ENCODE data around the gene ST3GAL6. TPM values are rescaled to one million over a fixed set of nuclear protein-coding genes. Genes with fewer than 3 reads are reported as not detected.

Gene ST3GAL6
- 35.6 TPM for total RNA-seq

- DNase-seq = no peak
Observed at GRCh38 chr3:98763076-98763475, at the start of gene ST3GAL6. Gene ST3GAL6 (plus strand): TSS chr3:98763340. CDS start chr3:98768441, 5,101 bp downstream.

- DNase-seq = no peak
Observed at GRCh38 chr3:98713984-98714383, 49.2 kb upstream of the ST3GAL6 start.

- DNase-seq = no peak
Observed at GRCh38 chr3:98717584-98717983, 45.6 kb upstream of the ST3GAL6 start.

- DNase-seq = no peak
Observed at GRCh38 chr3:98718730-98719129, 44.4 kb upstream of the ST3GAL6 start.

- DNase-seq = no peak
Observed at GRCh38 chr3:98721776-98722175, 41.4 kb upstream of the ST3GAL6 start.

- no peak for DNase-seq
Observed at GRCh38 chr3:98722389-98722788, 40.8 kb upstream of the ST3GAL6 start.

- DNase-seq = no peak
Observed at GRCh38 chr3:98725352-98725751, 37.8 kb upstream of the ST3GAL6 start.

- DNase-seq = no peak
Observed at GRCh38 chr3:98726084-98726483, 37.1 kb upstream of the ST3GAL6 start.

- no peak for DNase-seq
Observed at GRCh38 chr3:98727638-98728037, 35.5 kb upstream of the ST3GAL6 start.

GRCh38 chr3:98728672-98729071 is 34.5 kb upstream of the ST3GAL6 start:
- DNase-seq = no peak

- DNase-seq = no peak
Observed at GRCh38 chr3:98730338-98730737, 32.8 kb upstream of the ST3GAL6 start.

GRCh38 chr3:98730886-98731537 is 32.1 kb upstream of the ST3GAL6 start:
- DNase-seq = no peak

- no peak for DNase-seq
Observed at GRCh38 chr3:98731720-98732285, 31.3 kb upstream of the ST3GAL6 start.

- DNase-seq = peak; percentile 66
Observed at GRCh38 chr3:98732286-98733052, 30.7 kb upstream of the ST3GAL6 start.

GRCh38 chr3:98733053-98733811 is 29.9 kb upstream of the ST3GAL6 start:
- peak; percentile 41 for DNase-seq

GRCh38 chr3:98733812-98734281 is 29.3 kb upstream of the ST3GAL6 start:
- DNase-seq = no peak

GRCh38 chr3:98734306-98734705 is 28.8 kb upstream of the ST3GAL6 start:
- no peak for DNase-seq

GRCh38 chr3:98734735-98735134 is 28.4 kb upstream of the ST3GAL6 start:
- DNase-seq = peak; percentile 6

GRCh38 chr3:98735296-98735695 is 27.8 kb upstream of the ST3GAL6 start:
- DNase-seq = no peak

GRCh38 chr3:98735761-98736269 is 27.3 kb upstream of the ST3GAL6 start:
- no peak for DNase-seq

GRCh38 chr3:98737301-98737700 is 25.8 kb upstream of the ST3GAL6 start:
- DNase-seq = no peak

GRCh38 chr3:98739266-98739665 is 23.9 kb upstream of the ST3GAL6 start:
- DNase-seq = no peak

All from occipital lobe (tissue), 2 donors.